Measurements from ENCODE around the gene MYLK3. TPM values are rescaled to one million over a fixed set of nuclear protein-coding genes. Genes with fewer than 3 reads are reported as not detected.

Gene MYLK3
- total RNA-seq, 1 donor from 2014 or later, result 0.25 TPM

DNA sequence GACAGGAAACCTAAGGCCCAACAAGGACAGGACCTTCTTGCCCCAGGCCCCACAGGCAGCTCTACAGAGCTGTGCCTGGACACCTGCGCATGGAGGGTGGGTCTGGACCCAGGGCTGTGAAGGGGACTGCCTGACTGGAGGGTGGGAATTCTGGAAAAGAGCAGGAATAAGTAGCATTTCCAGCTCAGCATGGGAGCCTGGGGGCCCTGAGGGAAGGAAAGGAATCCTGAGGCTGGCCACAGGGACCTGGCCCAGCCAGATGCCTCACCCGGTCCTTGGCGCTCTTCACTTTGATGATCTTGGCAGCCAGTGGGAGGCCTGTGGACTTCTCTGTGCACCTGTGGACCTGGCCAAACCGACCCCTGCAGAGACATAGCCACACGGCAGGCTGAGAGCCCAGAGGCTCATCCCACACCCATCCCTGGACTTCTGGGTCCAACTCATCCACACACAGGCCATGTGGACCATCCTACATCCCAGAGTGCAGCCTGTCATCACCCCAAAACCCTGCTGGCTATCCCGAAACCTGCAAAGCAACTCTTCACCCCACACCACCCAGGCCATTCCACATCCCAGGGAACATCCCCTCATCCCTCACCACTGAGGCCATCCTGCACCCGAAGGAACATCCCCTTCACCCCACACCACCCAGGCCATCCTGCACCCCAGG is 18.7 kb downstream of the MYLK3 start:
- Histone ChIP-seq H3K27ac (no peak overlapping the region), H3K36me3 (no peaks in the 10 kb centered on the region), H3K9me3 (no peaks in the 10 kb centered on the region), H3K4me1 (no peaks in the 10 kb centered on the region), H3K4me3 (no peak overlapping the region), H3K27me3 (no peaks in the 10 kb centered on the region)
- DNase-seq (ENCODE audit: extremely low spot score in 2 of 2), result peak in 1 of 2 donors; percentile 82
- intact Hi-C loops (cut with DNase I), result no loop called here
- TF ChIP-seq, protein P1, sequence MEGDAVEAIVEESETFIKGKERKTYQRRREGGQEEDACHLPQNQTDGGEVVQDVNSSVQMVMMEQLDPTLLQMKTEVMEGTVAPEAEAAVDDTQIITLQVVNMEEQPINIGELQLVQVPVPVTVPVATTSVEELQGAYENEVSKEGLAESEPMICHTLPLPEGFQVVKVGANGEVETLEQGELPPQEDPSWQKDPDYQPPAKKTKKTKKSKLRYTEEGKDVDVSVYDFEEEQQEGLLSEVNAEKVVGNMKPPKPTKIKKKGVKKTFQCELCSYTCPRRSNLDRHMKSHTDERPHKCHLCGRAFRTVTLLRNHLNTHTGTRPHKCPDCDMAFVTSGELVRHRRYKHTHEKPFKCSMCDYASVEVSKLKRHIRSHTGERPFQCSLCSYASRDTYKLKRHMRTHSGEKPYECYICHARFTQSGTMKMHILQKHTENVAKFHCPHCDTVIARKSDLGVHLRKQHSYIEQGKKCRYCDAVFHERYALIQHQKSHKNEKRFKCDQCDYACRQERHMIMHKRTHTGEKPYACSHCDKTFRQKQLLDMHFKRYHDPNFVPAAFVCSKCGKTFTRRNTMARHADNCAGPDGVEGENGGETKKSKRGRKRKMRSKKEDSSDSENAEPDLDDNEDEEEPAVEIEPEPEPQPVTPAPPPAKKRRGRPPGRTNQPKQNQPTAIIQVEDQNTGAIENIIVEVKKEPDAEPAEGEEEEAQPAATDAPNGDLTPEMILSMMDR (IDR thresholded peaks at IDR 0.05), result no peak

DNA sequence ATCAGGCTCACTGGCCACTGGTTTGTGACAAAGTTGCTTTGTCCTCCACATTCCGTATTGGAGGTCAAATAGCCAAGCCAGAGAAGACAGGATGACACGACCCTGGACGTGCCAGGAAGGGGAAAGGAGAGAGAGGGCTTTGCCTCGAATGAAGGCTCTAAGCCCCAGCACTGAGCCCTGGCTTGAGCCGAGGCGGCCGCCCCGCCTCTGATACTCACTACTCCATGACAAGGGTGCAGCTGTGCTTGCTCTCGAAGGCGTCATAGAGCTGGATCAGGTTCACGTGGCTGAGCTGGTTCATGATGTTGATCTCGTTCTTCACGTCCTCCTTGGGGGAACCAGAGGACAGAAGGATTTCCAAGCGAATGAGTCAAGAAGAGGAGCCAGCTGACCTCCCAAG is 19.3 kb downstream of the MYLK3 start:
- no peak for DNase-seq (ENCODE audit: extremely low spot score in 2 of 2)
- Histone ChIP-seq H3K36me3 (no peaks in the 10 kb centered on the region), H3K27ac (no peak overlapping the region), H3K4me3 (no peak overlapping the region), H3K9me3 (no peaks in the 10 kb centered on the region), H3K4me1 (no peaks in the 10 kb centered on the region), H3K27me3 (no peaks in the 10 kb centered on the region)
- intact Hi-C loops (cut with DNase I), result no loop called here
- TF ChIP-seq POLR2A (IDR thresholded peaks at IDR 0.05), result no peak
- TF ChIP-seq, protein P1 (IDR thresholded peaks at IDR 0.05), result no peak
- TF ChIP-seq POLR2AphosphoS5 (IDR thresholded peaks at IDR 0.05; ENCODE audit: insufficient read depth in 1 of 2, low read depth in 1 of 2), result no peak

DNA sequence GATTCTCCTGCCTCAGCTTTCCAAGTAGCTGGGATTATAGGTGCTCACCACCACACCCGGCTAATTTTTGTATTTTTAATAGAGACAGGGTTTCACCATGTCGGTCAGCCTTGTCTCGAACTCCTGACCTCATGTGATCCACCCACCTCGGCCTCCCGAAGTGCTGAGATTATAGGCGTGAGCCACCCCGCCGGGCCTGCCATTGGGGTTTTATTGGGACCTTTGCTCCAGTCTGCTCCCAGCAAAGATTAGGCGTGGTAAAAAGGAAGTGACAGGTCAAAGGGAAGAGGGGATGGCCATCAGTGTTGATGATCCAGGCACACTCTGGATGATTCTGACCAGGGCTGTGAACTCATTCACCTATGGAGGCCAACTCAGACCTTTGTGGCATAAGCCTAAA is 20.5 kb downstream of the MYLK3 start:
- Histone ChIP-seq H3K9me3 (no peaks in the 10 kb centered on the region), H3K36me3 (no peaks in the 10 kb centered on the region), H3K27ac (no peak overlapping the region), H3K27me3 (no peaks in the 10 kb centered on the region), H3K4me3 (no peak overlapping the region), H3K4me1 (no peaks in the 10 kb centered on the region)
- DNase-seq (ENCODE audit: extremely low spot score in 2 of 2), result no peak
- TF ChIP-seq POLR2AphosphoS5 (IDR thresholded peaks at IDR 0.05; ENCODE audit: insufficient read depth in 1 of 2, low read depth in 1 of 2), result no peak
- TF ChIP-seq POLR2A (IDR thresholded peaks at IDR 0.05), result no peak
- intact Hi-C loops (cut with DNase I), result no loop called here

DNA sequence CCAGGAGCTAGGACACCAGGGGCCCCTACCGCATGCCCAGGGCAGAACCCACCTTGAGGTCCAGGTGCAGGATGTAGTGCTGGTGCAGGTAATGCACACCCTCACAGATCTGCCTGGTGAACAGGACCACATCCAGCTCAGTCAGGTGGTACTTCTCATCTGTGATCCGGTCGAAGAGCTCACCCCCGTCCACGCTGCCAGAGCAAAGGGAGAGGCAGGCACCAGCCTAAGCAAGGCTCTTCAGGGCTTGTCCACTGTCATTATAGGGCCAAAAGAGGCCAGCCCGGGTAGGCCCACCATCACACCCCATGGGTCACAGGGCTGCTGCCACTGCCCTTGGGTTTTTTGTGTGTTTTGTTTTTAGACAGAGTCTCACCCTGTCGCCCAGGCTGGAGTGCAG is 21.0 kb downstream of the MYLK3 start:
- intact Hi-C loops (cut with DNase I), result no loop called here
- Histone ChIP-seq H3K4me3 (no peak overlapping the region), H3K36me3 (no peaks in the 10 kb centered on the region), H3K27me3 (no peaks in the 10 kb centered on the region), H3K4me1 (no peaks in the 10 kb centered on the region), H3K9me3 (no peaks in the 10 kb centered on the region), H3K27ac (no peak overlapping the region)
- no peak for DNase-seq (ENCODE audit: extremely low spot score in 2 of 2)
- TF ChIP-seq POLR2AphosphoS5 (IDR thresholded peaks at IDR 0.05; ENCODE audit: insufficient read depth in 1 of 2, low read depth in 1 of 2), result no peak
- TF ChIP-seq, protein P1 (IDR thresholded peaks at IDR 0.05), result no peak
- no peak for TF ChIP-seq POLR2A (IDR thresholded peaks at IDR 0.05)

- Histone ChIP-seq H3K9me3 (no peaks in the 10 kb centered on the region), H3K27me3 (no peaks in the 10 kb centered on the region), H3K4me1 (no peaks in the 10 kb centered on the region), H3K27ac (no peak overlapping the region), H3K4me3 (no peak overlapping the region), H3K36me3 (no peaks in the 10 kb centered on the region)
- intact Hi-C loops (cut with DNase I), result no loop called here
- TF ChIP-seq, protein P1 (IDR thresholded peaks at IDR 0.05), result no peak
- TF ChIP-seq POLR2AphosphoS5 (IDR thresholded peaks at IDR 0.05; ENCODE audit: insufficient read depth in 1 of 2, low read depth in 1 of 2), result no peak
- TF ChIP-seq POLR2A (IDR thresholded peaks at IDR 0.05), result no peak
- DNase-seq (ENCODE audit: extremely low spot score in 2 of 2), result no peak
Measured at GRCh38 chr16:46721885-46722284, 26.3 kb downstream of the MYLK3 start.

Measured in vagina (tissue), 2 donors.